IMR-90 (cell line): ENCODE measurements around the gene CTSO. TPM values are rescaled to one million over a fixed set of nuclear protein-coding genes. Genes with fewer than 3 reads are reported as not detected.

ENCODE experiments used
- ATAC-seq: fragments of 200-7000 bp; cut with Tn5 transposase; 2 replicates; pipeline ENCODE4 v1.9.1; 2020; ENCODE audit warnings: low read depth, mild to moderate bottlenecking, moderate library complexity
- BruUV-seq: library from RNA; stranded (reverse); fragments of 400-500 nt; replicated peaks from 2 replicates; lab custom pipeline; 2021; lab: Mats Ljungman, UMichigan
- CTCF ChIA-PET: fragments of 300-600 bp; formaldehyde crosslinking; extraction: SDS; loops from one replicate; lab custom pipeline; 2021; ENCODE audit warnings: antibody characterized with exemption; lab: Yijun Ruan, JAX
- POLR2A ChIA-PET: fragments of 300-600 bp; sonication (Branson Sonifier 250); formaldehyde crosslinking; loops from one replicate; lab custom pipeline; 2022; ENCODE audit warnings: antibody characterized with exemption; ENCODE audit not compliant: unreplicated experiment; lab: Charles Lee
- DNase-seq: peaks from one replicate; pipeline ENCODE4 v3.0.0; 2013
- H2AFZ ChIP-seq: replicated peaks from 2 replicates; pipeline ENCODE3; 2013; ENCODE audit warnings: low read length, mild to moderate bottlenecking; ENCODE audit not compliant: poor library complexity
- H2AK5ac ChIP-seq: 2 replicates; pipeline ENCODE4 v1.6.1; 2013; ENCODE audit warnings: low read depth, low read length, inconsistent platforms
- H2AK9ac ChIP-seq: replicated peaks from 2 replicates; pipeline ENCODE3; 2013; ENCODE audit warnings: mild to moderate bottlenecking, low read depth, low read length, moderate library complexity; ENCODE audit not compliant: poor library complexity
- H2BK120ac ChIP-seq: 2 replicates; pipeline ENCODE4 v1.6.1; 2013; ENCODE audit warnings: low read depth, low read length, inconsistent platforms
- H2BK15ac ChIP-seq: 3 replicates; pipeline ENCODE4 v1.6.1; 2013; ENCODE audit warnings: low read depth, low read length, inconsistent platforms
- H2BK20ac ChIP-seq: 2 replicates; pipeline ENCODE4 v1.6.1; 2013; ENCODE audit warnings: low read depth, mild to moderate bottlenecking, inconsistent platforms, low read length, moderate library complexity
- H2BK5ac ChIP-seq: 2 replicates; pipeline ENCODE4 v1.6.1; 2013; ENCODE audit warnings: mild to moderate bottlenecking, low read depth, low read length, inconsistent platforms; ENCODE audit not compliant: poor library complexity, severe bottlenecking
- H3K14ac ChIP-seq: replicated peaks from 2 replicates; pipeline ENCODE4 v1.6.1; 2013; ENCODE audit warnings: low read depth, low read length, inconsistent platforms
- H3K18ac ChIP-seq: 2 replicates; pipeline ENCODE4 v1.6.1; 2013; ENCODE audit warnings: low read depth, low read length, control low read depth
- H3K23ac ChIP-seq: 2 replicates; pipeline ENCODE4 v1.6.1; 2013; ENCODE audit warnings: low read depth, low read length, inconsistent platforms
- H3K27ac ChIP-seq: 2 replicates; pipeline ENCODE4 v1.5.1; 2013; ENCODE audit warnings: mild to moderate bottlenecking, control low read depth, low read length; ENCODE audit not compliant: insufficient read depth
- H3K27me3 ChIP-seq: 2 replicates; pipeline ENCODE4 v1.6.1; 2013; ENCODE audit warnings: low read length; ENCODE audit not compliant: control insufficient read depth, insufficient read depth
- H3K36me3 ChIP-seq: 2 replicates; pipeline ENCODE4 v1.6.1; 2013; ENCODE audit warnings: low read length, mixed read lengths; ENCODE audit not compliant: control insufficient read depth, insufficient read depth
- H3K4ac ChIP-seq: 2 replicates; pipeline ENCODE4 v1.6.1; 2013; ENCODE audit warnings: low read depth, low read length, inconsistent platforms
- H3K4me1 ChIP-seq: 2 replicates; pipeline ENCODE4 v1.6.1; 2013; ENCODE audit warnings: low read length, mixed read lengths; ENCODE audit not compliant: control insufficient read depth, insufficient read depth
- H3K4me2 ChIP-seq: 2 replicates; pipeline ENCODE4 v1.6.1; 2013; ENCODE audit warnings: low read depth, mild to moderate bottlenecking, control low read depth, low read length, moderate library complexity
- H3K4me3 ChIP-seq: 2 replicates; pipeline ENCODE4 v1.5.1; 2013; ENCODE audit warnings: low read depth, mild to moderate bottlenecking, control low read depth, low read length, moderate library complexity; ENCODE audit not compliant: insufficient read depth
- H3K56ac ChIP-seq: 2 replicates; pipeline ENCODE4 v1.6.1; 2013; ENCODE audit warnings: low read length, inconsistent platforms; ENCODE audit not compliant: insufficient read depth; ENCODE audit errors: extremely low read depth
- H3K79me1 ChIP-seq, 2 experiments: 2 replicates each; pipeline ENCODE4 v1.6.1; 2013; ENCODE audit warnings: low read length in 2 of 2, inconsistent platforms in 1 of 2, low read depth in 1 of 2
- H3K9ac ChIP-seq: 2 replicates; pipeline ENCODE4 v1.6.1; 2013; ENCODE audit warnings: low read depth, low read length, control low read depth
- H3K9me1 ChIP-seq: 2 replicates; pipeline ENCODE4 v1.6.1; 2013; ENCODE audit warnings: low read length, inconsistent platforms; ENCODE audit not compliant: insufficient read depth
- H3K9me3 ChIP-seq: 2 replicates; pipeline ENCODE4 v1.6.1; 2013; ENCODE audit warnings: low read length; ENCODE audit not compliant: control insufficient read depth, insufficient read depth
- H4K20me1 ChIP-seq: 2 replicates; pipeline ENCODE4 v1.6.1; 2013; ENCODE audit warnings: low read length, inconsistent platforms; ENCODE audit not compliant: insufficient read depth
- H4K5ac ChIP-seq: 2 replicates; pipeline ENCODE4 v1.6.1; 2013; ENCODE audit warnings: mild to moderate bottlenecking, low read depth, low read length, control low read depth
- H4K8ac ChIP-seq, 2 experiments: 2 replicates each; pipeline ENCODE4 v1.6.1; 2013; ENCODE audit warnings: low read depth in 2 of 2, low read length in 2 of 2, control low read depth in 1 of 2, inconsistent platforms in 1 of 2
- H4K91ac ChIP-seq: 2 replicates; pipeline ENCODE4 v1.6.1; 2013; ENCODE audit warnings: low read depth, low read length, inconsistent platforms; ENCODE audit not compliant: insufficient read depth
- NFE2L2 ChIP-seq: fragments of 150-350 bp; IDR thresholded peaks from 2 replicates; pipeline ENCODE4 v1.6.1; 2016; ENCODE audit warnings: low read depth, mild to moderate bottlenecking, low read length
- WGBS, 2 experiments: methylation state at CpG; one replicate each; pipeline versions ENCODE4 v1.1.5 to v1.1.7; 2013; ENCODE audit warnings: missing lambda C conversion rate in 2 of 2; ENCODE audit not compliant: insufficient read length in 1 of 2; ENCODE audit errors: extremely low coverage in 2 of 2; 5-methylcytosine and 5-hydroxymethylcytosine counted together
- dilution Hi-C: fragments of 300-500 bp; cut with HindIII; formaldehyde crosslinking; loops from one replicate; pipeline ENCODE4 v1.14.3; 2018; ENCODE audit warnings: low sequenced_read_pairs; ENCODE audit not compliant: unreplicated experiment
- in situ Hi-C: fragments of 300-500 bp; cut with MboI; formaldehyde crosslinking; loops from 3 replicates; pipeline ENCODE4 v1.14.3; 2019; ENCODE audit warnings: low sequenced_read_pairs, inconsistent platforms, mixed read lengths
- intact Hi-C: fragments of 100-400 bp; cut with micrococcal nuclease; formaldehyde crosslinking; loops from 2 replicates; pipeline ENCODE4 v1.10.0; 2022
- polyA plus RNA-seq, 3 experiments: library from polyadenylated mRNA; depleted of rRNA; stranded (reverse); fragments of >200 nt; gene quantifications; 2 replicates each; pipeline ENCODE4 v1.2.3, GENCODE V29; 2012; ENCODE audit warnings: low replicate concordance in 1 of 3
- total RNA-seq: library from RNA; depleted of rRNA; stranded (reverse); fragments of >200 nt; gene quantifications from 2 replicates; pipeline ENCODE4 v1.2.3, GENCODE V29; 2012

CTSO gene
- total and polyA plus RNA-seq, 2 of the 4 experiments (the other 2 are of a cell fraction), result 2.9 to 3.9 TPM

GRCh38 chr4:155891058-155891457, 62.6 kb downstream of the CTSO start:
- H3K56ac ChIP-seq, result no peak overlapping the region
- ATAC-seq (no peak), DNase-seq (no peak)
- 0 out of 2 replicates have a peak, but pooled peaks cover 2% of the 10 kb centered on the region for H3K9me3 ChIP-seq
- no peak overlapping the region for H2AFZ ChIP-seq
- no peak overlapping the region for H3K4ac ChIP-seq
- no peak overlapping the region for H4K91ac ChIP-seq
- H2BK15ac ChIP-seq, result no peak overlapping the region
- no peak for TF ChIP-seq NFE2L2
- H2AK9ac ChIP-seq, result no peak overlapping the region
- no peak overlapping the region for H2BK120ac ChIP-seq
- 100% methylated on average over 1 of the region's 3 CpGs; no CpG with 5 or more reads in 1 of the 2 experiments for WGBS, 2 experiments
- H3K27ac ChIP-seq, result no peak overlapping the region
- H2BK5ac ChIP-seq, result no peak overlapping the region
- no peaks in the 10 kb centered on the region for H4K20me1 ChIP-seq
- intact Hi-C loops (no loop called here), in situ Hi-C loops (no loop called here), dilution Hi-C loops (no loop called here)
- H3K18ac ChIP-seq, result no peak overlapping the region
- H3K79me1 ChIP-seq, result no peaks in the 10 kb centered on the region
- no peak overlapping the region for H3K14ac ChIP-seq
- ChIA-PET CTCF (no interaction called here), POLR2A (no interaction called here)
- no peak overlapping the region for H4K8ac ChIP-seq
- no peak overlapping the region for H2AK5ac ChIP-seq
- H2BK20ac ChIP-seq, result no peak overlapping the region
- H3K36me3 ChIP-seq, result no peaks in the 10 kb centered on the region
- no peak overlapping the region for H3K4me2 ChIP-seq
- H3K27me3 ChIP-seq, result no peaks in the 10 kb centered on the region
- H3K9ac ChIP-seq, result no peak overlapping the region
- no peak overlapping the region for H4K5ac ChIP-seq
- no TSS peak for BruUV-seq
- no peak overlapping the region for H3K23ac ChIP-seq
- no peaks in the 10 kb centered on the region for H3K4me1 ChIP-seq
- no peak overlapping the region for H3K4me3 ChIP-seq
- H3K9me1 ChIP-seq, result no peaks in the 10 kb centered on the region
